Measurements from ENCODE around the gene MIB1.

Gene MIB1

DNA sequence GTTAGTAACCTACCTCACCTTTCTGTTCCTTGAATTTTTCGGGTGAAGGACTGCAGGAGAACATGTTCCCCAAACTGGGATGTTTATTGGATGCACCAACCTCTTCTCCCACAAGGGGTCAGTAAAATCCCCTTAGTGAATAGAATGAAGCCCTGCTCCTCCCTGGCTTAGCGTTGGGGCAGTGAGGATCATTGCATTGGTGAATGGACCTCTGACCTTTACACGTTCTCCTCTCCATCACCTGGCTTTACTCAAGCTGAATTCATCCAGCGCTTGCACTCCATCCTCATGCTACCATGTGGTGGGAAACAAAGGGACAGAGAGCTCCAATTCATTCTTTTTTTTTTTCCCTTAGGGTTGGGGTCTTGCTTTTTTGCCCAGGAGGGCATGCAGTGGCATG lies 157.2 kb downstream of the MIB1 start:
- no peak for DNase-seq

DNA sequence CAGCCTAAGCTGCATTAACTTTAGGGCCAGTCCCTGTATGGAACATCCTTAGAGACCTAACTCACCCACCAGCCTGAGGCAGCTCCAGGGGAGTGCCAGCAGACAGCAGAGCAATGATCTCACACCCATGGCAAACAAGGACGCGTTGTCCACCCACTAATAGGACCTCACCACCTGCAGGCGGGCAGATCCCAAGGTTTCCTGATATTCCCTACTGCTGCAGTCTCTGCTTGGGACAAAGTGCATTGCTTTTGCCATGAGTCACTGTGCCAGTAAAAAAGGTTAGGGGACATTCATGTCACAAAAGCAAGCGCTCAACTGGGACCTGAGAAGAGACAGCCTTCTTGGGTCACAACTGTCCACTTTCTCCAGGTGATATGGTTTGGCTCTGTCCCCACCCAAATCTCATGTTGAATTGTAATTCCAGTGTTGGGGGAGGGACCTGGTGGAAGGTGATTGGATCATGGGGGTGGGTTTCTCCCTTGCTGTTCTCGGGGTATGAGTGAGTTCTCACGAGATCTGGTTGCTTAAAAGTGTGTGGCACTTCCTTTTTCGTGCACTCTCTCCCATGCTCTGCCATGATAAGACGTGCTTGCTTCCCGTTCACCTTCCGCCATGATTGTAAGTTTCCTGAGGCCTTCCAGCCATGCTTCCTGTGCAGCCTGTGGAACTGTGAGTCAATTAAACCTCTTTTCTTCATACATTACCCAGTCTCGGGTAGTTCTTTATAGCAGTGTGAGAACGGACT lies 160.2 kb downstream of the MIB1 start:
- no peak for DNase-seq

DNA sequence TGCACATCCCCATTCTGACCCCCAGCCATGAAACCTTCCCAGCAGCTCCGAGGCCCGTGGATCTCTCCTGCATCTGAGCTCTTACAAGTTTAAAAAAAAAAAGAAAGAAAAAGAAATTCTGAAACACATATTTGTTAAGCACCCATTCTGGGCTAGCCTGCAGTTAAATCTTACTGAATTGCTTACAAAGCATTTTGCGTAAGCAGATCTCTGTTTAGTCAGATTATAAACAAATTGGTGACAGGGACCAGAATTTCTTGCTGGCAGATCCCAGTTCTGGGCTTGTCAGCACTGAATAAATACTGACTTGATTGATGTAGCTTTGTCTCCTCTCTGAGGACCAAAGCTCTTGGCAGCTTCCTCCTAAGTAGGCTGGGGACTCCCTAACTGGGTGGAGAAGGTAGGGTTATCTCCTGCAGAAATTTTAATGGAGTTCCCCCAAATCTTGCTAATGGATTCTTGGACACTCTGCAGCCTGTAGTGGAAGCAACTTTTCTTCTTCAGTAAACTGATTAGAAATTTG lies 160.9 kb downstream of the MIB1 start:
- no peak for DNase-seq

DNA sequence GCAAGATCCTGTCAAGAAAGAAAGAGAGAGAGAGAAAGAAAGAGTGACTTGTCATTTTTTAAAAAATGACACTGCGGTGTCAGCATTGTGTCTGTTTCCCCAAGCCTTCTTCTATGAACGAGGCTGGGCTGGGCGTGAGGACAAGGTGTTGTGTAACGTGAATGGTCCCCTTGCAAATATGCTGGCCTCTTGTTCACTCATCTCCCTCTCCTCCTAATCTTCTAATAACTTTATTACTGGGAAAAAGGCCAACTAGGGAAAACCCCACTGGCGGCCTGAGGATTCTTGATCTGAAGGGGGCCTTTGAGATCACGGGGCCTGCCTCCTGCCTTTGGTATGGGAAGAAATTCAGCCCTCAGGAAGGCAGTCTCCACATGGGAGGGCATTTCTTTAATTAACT lies 163.1 kb downstream of the MIB1 start:
- DNase-seq, result no peak

DNA sequence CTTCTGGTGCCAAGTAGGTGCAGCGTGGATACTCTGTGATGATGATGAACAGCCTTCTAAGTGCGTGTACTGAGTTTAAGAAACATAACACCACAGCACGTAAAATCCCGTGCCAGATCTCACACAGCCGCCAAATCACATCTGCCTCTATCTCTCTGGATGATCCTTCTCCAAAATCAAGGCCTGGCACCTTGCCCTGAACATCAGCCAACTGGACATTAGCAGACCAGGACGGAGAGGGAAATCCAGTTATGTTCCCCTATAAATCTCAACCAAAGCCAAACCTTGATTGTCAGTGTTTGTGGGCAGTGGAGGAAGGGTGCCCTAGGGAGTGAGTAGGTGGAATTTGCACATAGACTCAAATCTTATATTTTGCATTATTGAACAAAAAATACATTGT lies 164.3 kb downstream of the MIB1 start:
- DNase-seq, result no peak

DNA sequence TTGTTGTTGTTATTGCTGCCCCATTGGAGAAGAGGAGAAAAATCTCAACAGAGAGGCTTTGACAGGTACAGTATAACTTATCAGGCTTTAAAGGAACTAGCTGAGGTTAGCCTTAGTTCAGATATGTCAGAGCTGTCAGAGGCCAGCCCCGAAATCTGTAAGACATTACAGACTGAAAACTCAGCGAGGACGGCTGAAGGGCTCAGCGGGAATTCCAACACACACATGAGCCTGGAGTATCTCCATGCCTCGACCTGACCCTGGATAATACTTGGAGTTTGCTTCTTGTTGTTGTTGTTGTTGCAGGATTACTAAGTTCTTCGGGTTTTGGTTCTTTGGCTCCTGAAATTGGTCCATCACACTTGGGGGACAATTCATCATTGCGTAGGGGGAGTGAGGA lies 166.9 kb downstream of the MIB1 start:
- no peak for DNase-seq

DNA sequence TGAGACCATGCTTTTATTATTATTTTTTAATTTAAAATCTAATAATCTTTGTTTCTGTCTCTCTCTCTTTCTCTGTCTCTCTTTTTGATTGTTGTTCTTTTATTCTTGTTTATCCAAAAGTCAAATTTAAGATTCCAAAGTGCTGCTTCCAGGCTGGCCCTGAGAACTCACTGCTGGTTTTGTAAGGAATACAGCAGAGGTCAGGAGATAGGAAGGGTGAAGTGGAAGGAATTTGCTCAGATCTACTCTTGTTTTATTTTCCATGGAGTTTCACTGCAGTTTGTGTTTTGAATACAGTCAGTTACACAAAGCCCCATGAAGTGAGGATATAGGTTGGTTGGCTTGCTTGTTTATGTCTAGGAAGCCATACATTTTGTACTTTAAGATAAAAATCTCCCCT lies 168.1 kb downstream of the MIB1 start:
- DNase-seq, result no peak

DNA sequence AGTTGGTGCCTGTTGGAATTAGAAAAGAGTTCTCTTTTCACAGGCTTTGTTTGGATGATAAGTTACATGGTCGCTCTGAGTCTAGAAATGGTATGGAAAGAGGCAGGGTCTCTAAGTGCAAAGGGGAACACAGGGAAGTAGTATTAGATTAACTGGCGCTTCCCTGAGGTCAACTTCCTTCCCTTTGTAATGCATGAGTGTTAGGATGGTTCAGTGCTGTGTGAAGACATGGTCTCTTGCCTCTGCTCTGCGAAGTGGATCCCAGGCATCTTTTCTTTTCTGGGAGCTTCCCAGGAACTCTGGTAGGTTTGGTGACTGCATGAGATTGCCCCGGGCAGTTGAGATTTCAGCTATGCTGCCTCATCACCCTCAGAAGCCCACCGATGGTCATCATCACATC lies 170.3 kb downstream of the MIB1 start:
- no peak for DNase-seq

DNA sequence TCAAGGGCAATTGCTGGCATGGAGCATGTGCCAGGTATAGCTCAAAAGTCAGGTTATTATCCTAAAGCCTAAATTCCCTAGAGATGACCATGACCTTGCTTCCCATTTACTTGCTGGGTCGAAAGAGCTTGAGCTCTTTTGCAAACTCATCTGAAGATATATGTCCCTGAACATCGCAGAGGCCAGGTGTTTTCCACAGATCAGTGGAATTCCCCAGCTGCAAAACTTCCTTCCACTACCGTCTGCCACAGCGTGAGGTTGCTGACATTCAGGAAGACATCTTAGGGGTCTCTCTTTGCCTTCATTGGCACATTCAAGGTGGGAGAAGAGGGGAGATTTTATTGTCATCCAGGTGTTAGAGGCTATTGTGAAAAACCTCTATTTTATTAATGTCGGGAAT lies 171.0 kb downstream of the MIB1 start:
- no peak for DNase-seq

DNA sequence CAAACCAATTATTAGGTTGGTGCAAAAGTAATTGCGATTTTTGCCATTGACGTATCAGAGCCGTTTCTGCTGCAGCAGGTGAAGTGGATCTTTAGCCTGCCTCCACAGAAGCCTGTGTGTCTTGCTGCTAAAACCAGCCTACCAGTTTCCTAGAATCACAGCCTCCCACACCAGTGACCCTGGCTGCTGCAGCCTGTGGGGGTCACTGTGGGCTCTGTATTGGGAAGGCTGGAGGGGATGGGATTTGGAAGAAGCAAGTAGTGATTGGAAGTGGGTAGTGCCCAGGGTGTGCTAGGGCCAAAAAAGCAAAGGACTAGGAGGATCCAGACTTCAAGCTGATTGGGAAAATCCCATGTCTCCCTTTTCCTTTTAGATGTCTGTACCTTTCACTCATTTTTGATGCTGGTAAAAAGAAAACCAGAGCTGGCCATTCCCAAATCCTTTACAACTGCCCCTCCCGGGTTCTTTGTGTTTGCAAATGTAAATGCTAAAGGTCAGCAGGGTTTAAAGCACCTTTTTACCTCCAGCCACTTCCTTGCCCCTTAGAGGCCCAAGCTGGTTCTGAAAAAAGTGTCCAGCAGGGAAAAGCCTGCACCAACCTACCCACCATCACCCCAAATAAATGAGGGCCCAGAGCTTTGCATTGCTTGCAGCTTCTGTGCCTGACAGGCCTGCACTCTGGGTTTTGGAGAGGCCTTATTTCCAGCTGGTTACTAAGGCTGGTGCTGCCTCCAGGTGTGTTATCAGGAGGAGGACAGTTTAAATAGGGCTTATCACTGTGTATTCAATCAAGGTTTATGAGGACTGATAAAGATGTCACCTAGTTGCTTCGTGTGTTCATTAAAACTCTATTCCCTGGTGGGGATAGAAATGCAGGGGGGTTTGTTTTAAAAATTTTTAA lies 172.0 kb downstream of the MIB1 start:
- no peak for DNase-seq

DNA sequence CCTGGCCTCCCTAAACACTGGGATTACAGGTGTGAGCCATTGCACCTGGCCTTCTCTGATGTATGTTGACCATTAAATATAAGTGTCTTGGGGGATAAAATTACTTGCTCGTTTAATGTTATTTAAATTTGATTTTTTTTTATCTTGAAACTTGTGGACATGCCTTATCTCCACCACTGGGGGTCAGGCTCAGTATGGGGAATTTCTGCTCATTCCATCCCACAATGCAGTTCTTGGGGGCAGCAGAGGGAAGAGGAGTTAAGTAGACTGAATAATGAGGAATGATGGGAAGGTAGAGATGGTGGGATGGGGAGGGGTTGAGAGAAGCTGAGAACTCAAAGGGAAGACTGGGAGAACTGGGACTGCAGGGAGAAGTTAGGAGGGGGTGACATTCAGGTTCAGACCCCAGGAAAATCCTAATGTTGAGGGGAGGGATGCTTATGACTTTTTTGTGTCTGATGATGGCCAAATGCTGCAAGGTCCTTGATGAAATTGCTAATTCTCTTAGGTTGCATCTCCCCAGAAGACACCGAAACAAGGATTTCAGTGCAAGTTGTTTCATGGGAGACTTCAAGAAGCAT lies 174.2 kb downstream of the MIB1 start:
- DNase-seq, result no peak

DNA sequence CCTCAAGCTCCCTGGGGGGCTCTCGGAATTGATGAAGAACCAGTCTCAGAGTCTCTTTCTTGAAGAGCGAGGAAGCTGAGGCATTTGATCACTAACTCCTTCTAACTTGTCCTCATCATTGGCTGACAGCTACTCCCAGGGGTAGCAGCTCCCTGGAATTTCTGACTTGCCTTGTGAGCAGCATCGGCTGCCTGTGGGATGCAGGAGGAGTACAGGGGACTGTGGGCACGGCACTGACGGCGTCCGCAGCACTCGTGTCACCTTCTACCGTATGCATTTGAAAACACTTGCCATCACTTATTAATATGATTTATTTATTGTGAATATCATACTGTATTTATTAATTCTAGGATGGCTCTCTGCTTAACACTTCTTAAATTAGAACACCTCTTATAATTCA lies 175.0 kb downstream of the MIB1 start:
- no peak for DNase-seq

DNA sequence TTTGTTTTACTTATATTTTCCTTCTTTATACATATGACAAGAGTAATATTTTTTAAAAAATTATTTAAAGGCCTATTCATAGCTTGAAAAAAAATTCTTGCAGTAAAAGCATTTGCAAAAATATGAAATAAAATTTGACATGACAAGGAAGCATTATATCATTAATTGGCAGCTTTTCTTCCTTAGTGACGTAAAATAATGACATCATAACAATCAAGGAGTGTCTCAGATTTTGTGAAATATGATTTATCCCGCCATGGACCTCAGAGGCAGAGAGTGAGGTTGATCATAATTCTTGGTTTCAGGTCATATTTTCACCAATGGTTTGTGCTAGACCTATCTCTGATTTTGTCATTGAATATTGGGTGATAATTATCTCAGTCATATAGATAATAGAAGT lies 176.0 kb downstream of the MIB1 start:
- DNase-seq, result no peak

DNA sequence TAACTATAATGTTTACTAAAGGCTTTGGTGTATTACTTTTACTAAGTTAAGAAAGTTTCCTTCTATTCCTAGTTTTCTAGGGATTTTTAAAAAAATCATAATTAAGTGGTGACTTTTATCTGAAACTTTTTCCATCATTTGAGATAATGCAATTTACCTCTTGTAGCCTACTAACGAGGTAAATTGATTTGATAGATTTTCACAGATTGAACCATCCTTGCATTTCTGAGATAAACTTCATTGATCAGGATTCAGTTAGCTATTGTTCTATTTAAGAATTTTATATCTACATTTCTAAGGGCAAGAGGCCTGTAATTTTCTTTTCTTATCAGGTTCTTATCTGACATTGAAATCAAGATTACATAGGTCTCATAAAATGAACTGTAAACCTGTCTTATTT lies 178.1 kb downstream of the MIB1 start:
- no peak for DNase-seq
